K562 (cell line): ENCODE measurements around the gene EEF1AKMT4. TPM values are rescaled to one million over a fixed set of nuclear protein-coding genes. Genes with fewer than 3 reads are reported as not detected.

Source experiments
- ATAC-seq: fragments of 200-7000 bp; cut with Tn5 transposase; 3 replicates; pipeline ENCODE4 v1.9.1; 2020; ENCODE audit warnings: moderate library complexity
- BruUV-seq: library from RNA; stranded (reverse); fragments of 400-500 nt; replicated peaks from 2 replicates; lab custom pipeline; 2021; lab: Mats Ljungman, UMichigan
- CTCF ChIA-PET: fragments of 300-600 bp; formaldehyde crosslinking; extraction: SDS; loops from one replicate; lab custom pipeline; 2021; ENCODE audit warnings: low intra/inter-chr PET ratio; lab: Yijun Ruan, JAX
- POLR2A ChIA-PET: fragments of 300-600, 350-650 bp; sonication (Branson Sonifier 250); formaldehyde crosslinking; extraction: SDS; loops from one replicate; lab custom pipeline; 2021; ENCODE audit warnings: antibody characterized with exemption, inconsistent platforms; lab: Yijun Ruan, JAX
- DNase-seq, 4 experiments: peaks; one replicate each; pipeline versions ENCODE4 v3.0.0 to v3.0.0-alpha.2; 2011 to 2018; ENCODE audit warnings: low spot score in 3 of 4, mixed read lengths in 3 of 4; ENCODE audit errors: extremely low read depth in 1 of 4
- FAIRE-seq: peaks from 2 replicates; lab custom pipeline; 2011; peaks lifted over from hg19 to GRCh38; lab: Jason Lieb, UNC
- H2AFZ ChIP-seq: 2 replicates; pipeline ENCODE4 v1.6.0; 2011; ENCODE audit warnings: low read depth, low read length, control low read depth, inconsistent platforms
- H3K27ac ChIP-seq: fragments of 200-600 bp; 3 replicates; pipeline ENCODE4 v1.8.0; 2011; ENCODE audit warnings: low read depth, mild to moderate bottlenecking, control low read depth, inconsistent platforms, low read length, moderate library complexity, mixed read lengths; ENCODE audit errors: extremely low read depth
- H3K27me3 ChIP-seq, 2 experiments: fragments of 300-600 bp in 1 of 2; 2 replicates in 1 of 2; 3 replicates in 1 of 2; pipeline versions ENCODE4 v1.6.0 to v1.8.0; 2011; ENCODE audit warnings: inconsistent platforms in 2 of 2, low read length in 2 of 2, mild to moderate bottlenecking in 1 of 2, mixed read lengths in 1 of 2, moderate library complexity in 1 of 2; ENCODE audit not compliant: control insufficient read depth in 2 of 2, insufficient read depth in 2 of 2
- H3K36me3 ChIP-seq: fragments of 300-600 bp; 3 replicates; pipeline ENCODE4 v1.8.0; 2011; ENCODE audit warnings: mild to moderate bottlenecking, low read length, inconsistent platforms; ENCODE audit not compliant: control insufficient read depth, insufficient read depth
- H3K4me1 ChIP-seq, 2 experiments: fragments of 200-600 bp in 1 of 2; replicated peaks in 1 of 2; 2 replicates in 1 of 2; 3 replicates in 1 of 2; pipeline versions ENCODE4 v1.5.1 to v1.8.0; 2011; ENCODE audit warnings: inconsistent platforms in 2 of 2, low read length in 2 of 2, mild to moderate bottlenecking in 1 of 2, mixed read lengths in 1 of 2, moderate library complexity in 1 of 2; ENCODE audit not compliant: control insufficient read depth in 2 of 2, insufficient read depth in 2 of 2
- H3K4me2 ChIP-seq: 2 replicates; pipeline ENCODE4 v1.6.1; 2011; ENCODE audit warnings: low read length, control low read depth, inconsistent platforms, mixed read lengths; ENCODE audit not compliant: insufficient read depth
- H3K4me3 ChIP-seq: fragments of 200-600 bp; sonication (generic), shearing (Covaris generic); 2 replicates; pipeline ENCODE4 v1.5.1; 2016; ENCODE audit warnings: control low read depth, inconsistent platforms
- H3K79me2 ChIP-seq: fragments of 200-600 bp; 3 replicates; pipeline ENCODE4 v1.8.0; 2011; ENCODE audit warnings: low read length, inconsistent platforms; ENCODE audit not compliant: control insufficient read depth, insufficient read depth
- H3K9ac ChIP-seq, 2 experiments: 2 replicates each; pipeline versions ENCODE4 v1.6.0 to v1.6.1; 2011; ENCODE audit warnings: low read depth in 2 of 2, low read length in 2 of 2, control low read depth in 1 of 2, inconsistent platforms in 1 of 2, mild to moderate bottlenecking in 1 of 2, mixed read lengths in 1 of 2; ENCODE audit not compliant: insufficient read depth in 1 of 2
- H3K9me1 ChIP-seq: one replicate; pipeline ENCODE4 v1.6.0; 2011; ENCODE audit warnings: inconsistent platforms, mild to moderate bottlenecking, low read length, moderate library complexity; ENCODE audit not compliant: control insufficient read depth, insufficient read depth
- H3K9me3 ChIP-seq: replicated peaks from 2 replicates; pipeline ENCODE4 v1.5.1; 2011; ENCODE audit warnings: low read depth, low read length, inconsistent platforms; ENCODE audit not compliant: control insufficient read depth, insufficient read depth
- H4K20me1 ChIP-seq: replicated peaks from 2 replicates; pipeline ENCODE4 v1.6.1; 2011; ENCODE audit warnings: low read length, inconsistent platforms, mixed read lengths; ENCODE audit not compliant: control insufficient read depth, insufficient read depth
- AFF1 ChIP-seq, 2 experiments: fragments of 450-650 bp; IDR thresholded peaks; 2 replicates each; pipeline ENCODE4 v1.6.1; 2018; ENCODE audit warnings: mild to moderate bottlenecking in 2 of 2, low read depth in 1 of 2; ENCODE audit not compliant: partially characterized antibody in 2 of 2
- DDX20 ChIP-seq: fragments of 450-650 bp; IDR thresholded peaks from 2 replicates; pipeline ENCODE4 v1.6.1; 2016; ENCODE audit warnings: missing genetic modification characterization, low read depth, mild to moderate bottlenecking, missing compliant biosample characterization, moderate library complexity
- HNRNPL ChIP-seq: fragments of 200-400 bp; formaldehyde crosslinking; IDR thresholded peaks from 2 replicates; pipeline ENCODE4 v1.6.1; 2017; ENCODE audit warnings: low read depth, mild to moderate bottlenecking, low read length
- ZNF717 ChIP-seq: fragments of 250-450 bp; sonication (Bioruptor Pico); IDR thresholded peaks from 2 replicates; pipeline ENCODE4 v1.5.0; 2021
- ZNF75A ChIP-seq: fragments of 450-650 bp; formaldehyde crosslinking; IDR thresholded peaks from 2 replicates; pipeline ENCODE4 v1.4.0; 2020; ENCODE audit warnings: mild to moderate bottlenecking
- ZNF778 ChIP-seq: fragments of 450-650 bp; formaldehyde crosslinking; IDR thresholded peaks from 2 replicates; pipeline ENCODE4 v1.4.0; 2020; ENCODE audit warnings: mild to moderate bottlenecking, moderate library complexity
- WGBS: fragments of 100-300 bp; shearing (Covaris generic); methylation state at CpG from one replicate; pipeline ENCODE4 v1.1.6; 2016; ENCODE audit warnings: low coverage, mixed read lengths; ENCODE audit not compliant: insufficient coverage; ENCODE audit errors: missing lambda C conversion rate; 5-methylcytosine and 5-hydroxymethylcytosine counted together
- in situ Hi-C: fragments of 300-500 bp; cut with MboI; formaldehyde crosslinking; loops from 4 replicates; pipeline ENCODE4 v1.15.0; 2018; ENCODE audit warnings: inconsistent platforms, mixed read lengths
- intact Hi-C: fragments of 100-400 bp; cut with micrococcal nuclease; formaldehyde crosslinking; loops from 2 replicates; pipeline ENCODE4 v1.14.2; 2022
- polyA plus RNA-seq, 8 experiments: library from polyadenylated mRNA; depleted of rRNA in 4 of 8; stranded (reverse) in 5 of 8; unstranded in 3 of 8; fragments of >200 nt; fragmentation: Nextera tagmentation in 2 of 8; fragmentation: Illumina TruSeq in 1 of 8; extraction: Ambion mirVana in 2 of 8; extraction: Trizol in 1 of 8; gene quantifications; 2 replicates each; pipeline versions ENCODE4 v1.2.1 to v1.2.3, GENCODE V29; 2011 to 2014; ENCODE audit warnings: inconsistent platforms in 1 of 8, missing spikeins in 1 of 8
- total RNA-seq, 7 experiments: library from RNA; depleted of rRNA in 6 of 7; stranded (reverse); fragments of >200 nt in 6 of 7; fragmentation: Illumina TruSeq in 2 of 7; extraction: Trizol in 2 of 7; gene quantifications; 2 replicates each; pipeline versions ENCODE4 v1.2.1 to v1.2.3, GENCODE V29; 2011 to 2021; ENCODE audit warnings: low replicate concordance in 1 of 7
- TF ChIP-seq, protein P1 (sequence below): fragments of 450-650 bp; IDR thresholded peaks from 2 replicates; pipeline ENCODE4 v1.6.1; 2016; ENCODE audit warnings: missing biosample characterization, missing genetic modification characterization

Gene EEF1AKMT4
- total and polyA plus RNA-seq, 9 of the 15 experiments (the other 6 are each of a cell fraction or from before 2014, with no cell fraction given), result 10.3 to 49.4 (median 18.9) TPM

GRCh38 chr3:184259396-184259877 is 10.0 kb downstream of the EEF1AKMT4 start:
- H3K36me3 ChIP-seq, result no peaks in the 10 kb centered on the region
- H3K4me1 ChIP-seq, result peaks cover 14 to 36% of the 10 kb centered on the region in 2 experiments; a peak in 4 of 5 replicates
- H2AFZ ChIP-seq, result no peak overlapping the region
- in situ Hi-C loops, result no loop called here
- H3K4me3 ChIP-seq, result no peak overlapping the region
- DNase-seq, result no peak
- no peaks in the 10 kb centered on the region for H3K9me1 ChIP-seq
- FAIRE-seq, result no peak
- ChIA-PET CTCF (interaction anchor here (0.6 kb wide), 1 partner anchor 9 kb away, joined by 3 read pairs; no protein-coding TSS in a partner anchor), POLR2A (no interaction called here)
- WGBS, result 18% methylated on average over 21 of the region's 28 CpGs
- H3K27ac ChIP-seq, result no peak overlapping the region
- no peaks in the 10 kb centered on the region; the same call in 2 of the 3 replicates for H3K79me2 ChIP-seq
- H3K9me3 ChIP-seq, result no peaks in the 10 kb centered on the region
- intact Hi-C loops, result no loop called here
- H3K27me3 ChIP-seq, result peaks cover 10 to 31% of the 10 kb centered on the region in 2 experiments; a peak in 4 of 5 replicates
- no TSS peak for BruUV-seq
- H3K9ac ChIP-seq, result peak overlapping the region in 1 of 2 experiments; percentile 45; a peak in 1 of 4 replicates
- peaks cover 34% of the 10 kb centered on the region for H4K20me1 ChIP-seq
- ATAC-seq, result peak; percentile 11
- H3K4me2 ChIP-seq, result no peak overlapping the region
- no peak for TF ChIP-seq ZNF717
- no peak for TF ChIP-seq DDX20 (tag)
- no peak for TF ChIP-seq ZNF778
- TF ChIP-seq, protein P1, sequence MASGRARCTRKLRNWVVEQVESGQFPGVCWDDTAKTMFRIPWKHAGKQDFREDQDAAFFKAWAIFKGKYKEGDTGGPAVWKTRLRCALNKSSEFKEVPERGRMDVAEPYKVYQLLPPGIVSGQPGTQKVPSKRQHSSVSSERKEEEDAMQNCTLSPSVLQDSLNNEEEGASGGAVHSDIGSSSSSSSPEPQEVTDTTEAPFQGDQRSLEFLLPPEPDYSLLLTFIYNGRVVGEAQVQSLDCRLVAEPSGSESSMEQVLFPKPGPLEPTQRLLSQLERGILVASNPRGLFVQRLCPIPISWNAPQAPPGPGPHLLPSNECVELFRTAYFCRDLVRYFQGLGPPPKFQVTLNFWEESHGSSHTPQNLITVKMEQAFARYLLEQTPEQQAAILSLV (tag), result no peak
- no peak for TF ChIP-seq ZNF75A (CRISPR knock-in tag)
- no peak for TF ChIP-seq AFF1 (IDR thresholded peaks at IDR 0.05; ENCODE audit: low read depth in 1 of 2, partially characterized antibody in 2 of 2)
- no peak for TF ChIP-seq HNRNPL
